ENCODE measurements around the gene RAB4B. TPM values are rescaled to one million over a fixed set of nuclear protein-coding genes. Genes with fewer than 3 reads are reported as not detected.
"Not testable (repeated sequence)": the region's sequence is repeated elsewhere in the genome, so short reads cannot be mapped to it uniquely, and the experiment has no call there.

The RAB4B gene
- total and polyA plus RNA-seq, 9 donors: 6.5 to 32.9 (median 18.9) TPM

- H3K4me3 ChIP-seq: no peak overlapping the region
- peak overlapping the region in 1 of 2 donors; percentile 6 for H3K27ac ChIP-seq
- peaks cover 12% of the 10 kb centered on the region for H3K4me1 ChIP-seq (ENCODE audit: insufficient read depth)
- peak; percentile 62 to 87 (median 78) for DNase-seq
- no peaks in the 10 kb centered on the region for H3K27me3 ChIP-seq
- TF ChIP-seq POLR2A (IDR thresholded peaks at IDR 0.05) (no peak), CTCF (IDR thresholded peaks at IDR 0.05) (no peak), EP300 (IDR thresholded peaks at IDR 0.05) (no peak)
- 3 to 15% (median 4%) methylated on average over 3 to 4 of the region's 4 CpGs for WGBS, 3 donors
- intact Hi-C loops (cut with DNase I): no loop called here
- H3K9me3 ChIP-seq: no peaks in the 10 kb centered on the region
- no peaks in the 10 kb centered on the region for H3K36me3 ChIP-seq
Observed at GRCh38 chr19:40813182-40813581, 35.1 kb downstream of the RAB4B start.

GRCh38 chr19:40815223-40815622 lies 37.2 kb downstream of the RAB4B start:
- Histone ChIP-seq H3K27ac (no peak overlapping the region), H3K9me3 (no peaks in the 10 kb centered on the region), H3K4me1 (ENCODE audit: insufficient read depth) (peaks cover 22% of the 10 kb centered on the region), H3K4me3 (no peak overlapping the region), H3K27me3 (no peaks in the 10 kb centered on the region), H3K36me3 (no peaks in the 10 kb centered on the region)
- TF ChIP-seq CTCF (IDR thresholded peaks at IDR 0.05): no peak
- no peak for TF ChIP-seq POLR2A (IDR thresholded peaks at IDR 0.05)
- no peak for TF ChIP-seq EP300 (IDR thresholded peaks at IDR 0.05)
- WGBS, 3 donors: 65 to 81% (median 80%) methylated on average over 3 to 4 of the region's 4 CpGs
- intact Hi-C loops (cut with DNase I): no loop called here
- no peak for DNase-seq

GRCh38 chr19:40818480-40819399 lies 40.7 kb downstream of the RAB4B start:
- H3K36me3 ChIP-seq; H3K4me3 ChIP-seq; intact Hi-C loops (cut with DNase I); H3K27ac ChIP-seq; H3K9me3 ChIP-seq; H3K27me3 ChIP-seq: not testable (repeated sequence)
- H3K4me1 ChIP-seq (ENCODE audit: insufficient read depth): peaks cover 19% of the 10 kb centered on the region
- WGBS, 3 donors: 18 to 34% (median 25%) methylated on average over 21 to 36 of the region's 36 CpGs
- peak; percentile 83 to 92 (median 88) for DNase-seq

GRCh38 chr19:40819479-40820234 lies 41.6 kb downstream of the RAB4B start:
- not testable (repeated sequence) for H3K36me3 ChIP-seq, H3K4me3 ChIP-seq, H3K27ac ChIP-seq, H3K27me3 ChIP-seq, H3K9me3 ChIP-seq
- 53 to 59% (median 55%) methylated on average over 6 of the region's 6 CpGs for WGBS, 3 donors
- intact Hi-C loops (cut with DNase I): loop anchor here in 2 of 4 donors (5.0 kb wide), 1 partner anchor 157 kb away; no protein-coding TSS in a partner anchor
- TF ChIP-seq CTCF (IDR thresholded peaks at IDR 0.05): peak; percentile 73 to 82 (median 74)
- H3K4me1 ChIP-seq (ENCODE audit: insufficient read depth): peaks cover 23% of the 10 kb centered on the region
- DNase-seq: peak in 4 of 5 donors; percentile 64 to 76 (median 71)
